HG03139 (cell line): Measurements from ENCODE around the gene CCDC141.
"Not testable (repeated sequence)": the region's sequence is repeated elsewhere in the genome, so short reads cannot be mapped to it uniquely, and the experiment has no call there.

Experiments used
- ATAC-seq: cut with Tn5 transposase; IDR thresholded peaks from one replicate; pipeline ENCODE4 v1.9.1; 2021; ENCODE audit not compliant: unreplicated experiment

CCDC141 gene

GRCh38 chr2:179037807-179038206, 12.1 kb downstream of the CCDC141 start:
- ATAC-seq = no peak

DNA sequence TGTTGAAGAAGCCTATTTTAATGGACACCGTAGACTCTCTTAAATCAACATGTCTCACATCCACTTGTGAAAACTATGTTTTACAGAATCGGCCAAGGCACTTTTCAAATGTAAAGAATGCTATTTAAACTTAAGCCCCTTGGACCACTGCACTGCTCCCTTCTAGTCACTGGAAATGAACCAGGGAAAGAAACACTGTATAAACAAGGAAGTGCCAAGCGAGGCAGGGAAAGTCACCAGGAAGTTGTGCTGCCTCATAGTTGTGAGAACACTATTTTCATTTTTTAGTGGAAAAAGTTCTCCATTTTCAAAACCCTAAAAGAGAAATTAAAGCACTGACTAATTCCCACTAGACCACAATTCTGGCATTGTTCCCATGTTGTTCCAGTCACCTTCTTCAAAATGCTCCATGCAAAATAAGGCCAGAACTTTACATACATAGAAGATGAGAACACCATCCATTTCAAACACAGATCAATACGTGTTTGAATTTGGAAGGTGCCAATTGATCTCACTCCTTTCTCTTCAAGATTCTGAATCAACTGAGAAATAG, 13.5 kb downstream of the CCDC141 start:
- ATAC-seq = no peak

DNA sequence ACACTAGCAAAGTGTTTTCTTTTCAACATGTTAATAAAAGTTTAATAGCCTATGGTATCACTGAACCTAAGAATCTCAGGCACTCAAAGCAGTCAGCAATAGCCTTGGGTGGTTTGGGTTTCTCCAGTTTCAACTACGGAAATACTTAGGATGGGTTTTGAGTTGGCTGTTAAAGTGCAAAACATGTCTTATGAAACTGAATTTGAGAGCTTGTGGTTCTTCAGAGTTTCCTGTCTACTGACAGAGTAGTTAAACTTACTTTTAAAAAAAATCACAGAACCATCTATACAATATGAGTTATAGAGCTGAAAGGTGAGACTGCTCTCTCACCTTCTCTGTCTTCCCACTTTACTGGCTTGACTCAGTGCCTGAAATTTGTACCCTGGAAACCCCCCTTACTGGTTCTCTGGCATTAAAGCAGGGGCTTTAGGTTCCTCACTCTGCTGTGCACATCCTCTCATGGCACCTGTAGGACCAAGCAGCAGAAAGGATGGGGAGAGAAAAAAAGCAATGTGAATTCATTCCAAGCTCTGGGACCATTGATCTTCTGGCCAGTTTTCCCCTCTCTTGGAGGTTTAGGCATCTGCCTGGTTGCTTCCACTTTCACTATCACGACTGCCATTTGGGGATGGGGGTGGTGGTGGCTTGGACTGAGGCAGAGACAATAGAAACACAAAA, 18.1 kb downstream of the CCDC141 start:
- peak; percentile 95 for ATAC-seq

GRCh38 chr2:179024445-179024844, 25.5 kb downstream of the CCDC141 start:
- ATAC-seq = no peak

- ATAC-seq = no peak
Observed at GRCh38 chr2:179022685-179023084, 27.3 kb downstream of the CCDC141 start.

- ATAC-seq = peak; percentile 50
Observed at GRCh38 chr2:179021258-179021657, 28.7 kb downstream of the CCDC141 start.

DNA sequence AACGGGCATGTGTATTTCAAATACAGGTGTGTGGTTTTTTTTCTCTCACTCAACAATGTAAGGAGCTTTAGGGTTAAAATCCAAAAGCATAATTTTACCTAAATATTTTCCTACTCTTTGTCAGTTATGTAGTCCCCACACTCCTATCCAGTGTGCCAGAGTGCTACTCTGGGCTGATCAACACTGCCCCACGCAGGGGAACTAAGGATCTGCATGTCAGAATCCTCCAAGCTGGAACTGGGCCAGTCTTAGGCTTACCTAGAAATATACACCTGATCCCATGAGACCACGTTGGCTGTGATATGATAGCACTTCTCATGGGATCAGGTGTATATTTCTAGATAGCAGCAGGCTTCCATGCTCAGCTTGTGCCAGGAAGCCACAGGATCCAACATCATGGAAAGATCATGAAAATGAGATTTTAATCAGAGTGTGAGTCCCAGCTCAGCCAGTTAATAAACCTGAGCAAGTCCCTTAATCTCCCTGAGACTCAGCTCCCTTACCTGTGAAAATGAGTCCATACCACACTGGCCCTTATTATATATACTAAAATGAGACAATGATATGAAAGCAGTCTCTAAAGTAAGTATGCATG, 29.7 kb downstream of the CCDC141 start:
- peak; percentile 65 for ATAC-seq

DNA sequence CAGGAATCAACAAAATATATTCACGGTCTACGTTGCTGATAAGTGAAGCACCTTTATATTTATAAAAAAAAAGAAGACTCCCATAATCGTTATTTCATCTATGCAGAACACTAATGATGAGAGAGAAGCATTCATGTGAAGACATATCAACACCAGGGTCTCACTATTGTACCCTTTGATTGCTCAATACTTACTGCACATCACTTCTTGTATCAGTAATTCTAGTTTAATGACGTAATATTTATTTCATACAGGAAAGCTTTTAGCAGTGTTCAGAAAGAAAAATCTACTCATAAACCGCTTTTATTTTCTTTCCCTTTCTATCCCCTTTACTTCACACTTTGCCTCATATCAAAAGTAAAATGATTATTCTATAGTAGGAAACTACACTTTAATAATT, 30.7 kb downstream of the CCDC141 start:
- no peak for ATAC-seq

DNA sequence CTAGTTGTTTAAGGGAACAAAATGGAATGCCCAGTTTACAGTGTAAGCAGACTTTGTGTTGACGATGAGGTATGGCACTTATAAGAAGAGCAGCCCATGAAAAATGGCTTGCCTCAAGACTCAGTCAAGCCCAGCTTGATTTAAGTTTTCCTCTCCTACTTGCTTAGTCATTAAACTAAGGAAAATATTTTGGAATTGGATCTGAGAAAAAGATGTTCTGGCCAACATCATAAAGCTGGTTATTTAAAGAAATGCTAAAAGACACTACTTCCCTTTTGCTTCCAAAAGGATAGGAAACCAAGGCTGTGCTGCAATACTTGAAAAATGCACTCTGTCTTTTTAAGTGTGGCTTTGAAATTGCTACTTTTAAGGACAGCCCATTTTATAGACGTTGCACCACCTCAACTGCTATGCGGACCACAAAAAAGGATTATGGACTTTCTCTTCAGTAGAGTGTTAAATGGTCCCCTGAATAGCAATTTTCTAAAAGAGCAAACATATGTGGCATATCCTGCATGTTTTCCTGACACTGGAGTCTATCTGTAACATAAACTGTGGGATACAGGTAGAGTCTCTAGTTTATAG, 32.1 kb downstream of the CCDC141 start:
- ATAC-seq = no peak

GRCh38 chr2:179014189-179014588, 35.7 kb downstream of the CCDC141 start:
- ATAC-seq = not testable (repeated sequence)

DNA sequence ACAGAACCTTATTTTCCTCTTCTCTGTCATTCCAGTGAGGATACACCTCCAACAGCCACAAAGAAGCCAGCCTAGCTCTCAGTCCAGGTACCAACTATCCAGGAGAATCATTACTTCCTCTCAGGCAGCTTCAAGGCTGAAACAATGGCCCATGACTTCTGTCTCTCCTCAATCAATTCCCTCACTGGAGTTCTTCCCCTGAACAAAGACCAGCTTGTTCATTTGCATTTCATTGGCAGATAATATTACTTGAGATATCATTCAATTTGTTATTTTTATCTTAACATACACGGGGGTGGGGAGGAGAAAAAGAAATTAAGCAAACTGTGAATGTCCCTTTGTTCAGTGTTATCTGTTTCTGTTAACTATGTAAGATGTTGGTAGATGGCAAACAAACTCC, 44.0 kb downstream of the CCDC141 start:
- ATAC-seq = no peak

DNA sequence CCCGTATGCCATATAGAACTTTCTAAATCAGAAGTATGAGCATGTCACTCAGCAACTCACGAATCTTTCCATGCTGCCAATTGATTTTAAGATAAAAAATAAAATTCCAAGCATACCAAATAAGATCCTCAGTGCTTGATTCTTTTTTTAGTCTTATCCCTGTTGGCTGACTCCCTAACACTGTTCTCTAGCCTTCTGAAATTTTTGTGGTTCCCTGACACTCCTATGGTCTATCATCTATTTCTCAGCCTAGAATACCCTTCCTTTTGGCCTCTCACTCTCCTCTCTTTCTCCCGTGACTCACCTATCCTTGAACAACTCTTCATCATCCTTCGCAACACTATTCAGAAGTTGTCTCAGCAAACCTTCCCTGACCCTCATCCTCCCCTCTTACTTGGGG, 50.5 kb downstream of the CCDC141 start:
- ATAC-seq = no peak

DNA sequence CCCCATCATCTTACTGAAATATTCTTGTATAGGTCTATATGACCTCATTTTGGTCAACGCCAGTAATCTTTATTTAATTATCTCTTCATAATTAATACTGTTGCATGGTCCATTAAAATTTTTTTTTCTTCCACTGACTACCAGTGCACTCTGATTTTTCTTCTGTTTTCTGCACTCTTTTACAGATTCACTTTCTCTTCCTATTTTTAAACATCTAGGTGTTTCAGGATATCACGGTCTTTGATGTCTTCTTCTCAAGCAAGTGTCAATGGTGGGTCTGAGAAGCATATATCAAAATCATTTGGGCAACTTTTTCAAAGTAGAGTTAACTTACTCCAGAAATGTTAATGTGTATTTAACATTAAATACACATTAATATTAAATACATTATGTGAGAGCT, 51.4 kb downstream of the CCDC141 start:
- no peak for ATAC-seq

DNA sequence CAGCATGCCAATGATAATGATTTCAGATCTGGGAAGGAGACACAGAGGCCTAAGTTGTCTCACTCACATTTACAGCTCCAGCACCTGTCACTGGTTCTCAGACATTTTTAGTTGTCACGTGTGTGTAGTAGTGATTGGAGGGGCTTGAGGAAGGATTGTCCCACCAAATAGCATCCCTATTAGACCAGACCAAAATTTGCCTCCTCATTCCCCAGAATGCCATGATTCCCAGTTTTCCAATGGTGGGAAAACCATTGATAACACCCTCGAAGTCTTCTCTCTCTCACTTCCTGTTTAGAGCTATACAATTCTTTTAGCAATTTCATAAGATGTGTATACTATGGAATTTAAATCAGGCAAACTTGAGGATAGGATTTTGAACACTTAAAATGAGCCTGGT, 52.5 kb downstream of the CCDC141 start:
- no peak for ATAC-seq

DNA sequence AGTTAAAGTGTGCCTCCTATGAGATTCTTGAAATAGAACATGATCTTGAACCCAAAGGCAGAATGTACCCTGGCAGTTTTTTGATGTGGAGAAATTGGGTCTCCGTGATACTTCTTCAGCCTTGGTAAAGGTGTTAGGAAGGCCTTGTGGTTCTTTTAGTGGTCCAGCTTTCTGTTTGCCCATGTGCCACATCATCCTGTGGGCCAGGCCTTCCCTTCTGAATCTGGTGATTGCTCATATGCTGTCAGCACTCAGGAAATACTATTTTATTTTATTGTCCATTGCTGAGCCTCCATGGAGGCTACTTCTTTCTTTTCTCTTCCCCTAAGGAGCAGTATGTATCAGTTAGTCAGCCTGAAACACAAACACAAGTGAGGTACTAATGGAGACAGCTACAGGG, 52.9 kb downstream of the CCDC141 start:
- no peak for ATAC-seq

DNA sequence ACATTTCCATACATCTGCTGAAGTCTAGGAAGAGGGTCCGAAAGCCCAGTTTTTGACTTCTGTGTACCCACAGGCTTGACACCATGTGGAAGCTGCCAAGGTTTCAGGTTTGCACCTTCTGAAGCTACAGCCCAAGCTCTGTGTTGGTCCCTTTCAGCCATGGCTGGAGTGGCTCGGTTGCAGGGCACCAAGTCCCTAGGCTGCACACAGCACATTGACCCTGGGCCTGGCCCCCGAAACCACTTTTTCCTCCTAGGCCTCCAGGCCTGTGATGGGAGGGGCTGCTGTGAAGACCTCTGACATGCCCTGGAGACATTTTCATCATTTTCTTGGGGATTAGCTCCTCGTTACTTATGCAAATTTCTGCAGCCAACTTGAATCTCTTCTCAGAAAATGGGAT, 55.7 kb downstream of the CCDC141 start:
- no peak for ATAC-seq

DNA sequence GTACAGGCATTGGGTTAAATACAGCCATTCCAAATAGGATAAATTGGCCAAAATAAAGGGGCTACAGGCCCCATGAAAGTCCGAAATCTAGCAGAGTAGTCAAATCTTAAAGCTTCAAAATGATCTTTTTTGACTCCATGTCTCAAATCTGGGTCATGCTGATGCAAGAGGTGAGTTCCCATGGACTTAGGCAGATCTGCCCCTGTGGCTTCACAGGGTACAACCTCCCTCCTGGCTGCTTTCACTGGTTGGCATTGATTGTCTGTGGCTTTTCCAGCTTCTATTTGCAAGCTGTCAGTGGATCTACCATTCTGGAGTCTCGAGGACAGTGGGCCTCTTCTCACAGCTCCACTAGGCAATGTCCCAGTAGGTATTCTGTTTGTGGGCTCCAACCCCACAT, 56.1 kb downstream of the CCDC141 start:
- no peak for ATAC-seq

DNA sequence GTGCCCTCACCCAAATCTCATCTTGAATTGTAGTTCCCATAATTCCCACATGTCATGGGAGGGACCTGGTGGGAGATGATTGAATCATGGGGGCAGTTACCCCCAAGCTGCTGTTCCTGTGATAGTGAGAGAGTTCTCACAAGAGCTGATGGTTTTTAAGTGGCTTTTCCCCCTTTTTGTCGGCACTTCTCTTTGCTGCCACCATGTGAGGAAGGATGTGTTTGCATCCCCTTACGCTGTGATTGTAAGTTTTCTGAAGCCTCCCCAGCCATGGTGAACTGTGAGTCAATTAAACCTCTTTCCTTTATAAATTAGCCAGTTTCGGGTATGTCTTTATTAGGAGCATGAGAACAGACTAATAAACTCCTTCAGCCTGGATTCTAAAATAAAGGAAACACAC, 57.2 kb downstream of the CCDC141 start:
- ATAC-seq = not testable (repeated sequence)

GRCh38 chr2:178990533-178991241, 59.2 kb downstream of the CCDC141 start:
- peak; percentile 70 for ATAC-seq

- ATAC-seq = not testable (repeated sequence)
Observed at GRCh38 chr2:178989424-178989823, 60.5 kb downstream of the CCDC141 start.

DNA sequence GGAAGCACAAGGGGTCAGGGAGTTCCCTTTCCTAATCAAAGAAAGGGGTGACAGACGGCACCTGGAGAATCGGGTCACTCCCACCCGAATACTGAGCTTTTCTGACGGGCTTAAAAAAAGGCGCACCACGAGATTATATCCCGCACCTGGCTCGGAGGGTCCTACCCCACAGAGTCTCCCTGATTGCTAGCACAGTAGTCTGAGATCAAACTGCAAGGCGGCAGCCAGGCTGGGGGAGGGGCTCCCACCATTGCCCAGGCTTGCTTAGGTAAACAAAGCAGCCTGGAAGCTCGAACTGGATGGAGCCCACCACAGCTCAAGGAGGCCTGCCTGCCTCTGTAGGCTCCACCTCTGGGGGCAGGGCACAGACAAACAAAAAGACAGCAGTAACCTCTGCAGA, 67.3 kb downstream of the CCDC141 start:
- not testable (repeated sequence) for ATAC-seq

- ATAC-seq = no peak
Observed at GRCh38 chr2:178980815-178981214, 69.1 kb downstream of the CCDC141 start.
